ENCODE data around the gene FKBP6. TPM values are rescaled to one million over a fixed set of nuclear protein-coding genes. Genes with fewer than 3 reads are reported as not detected.
"Not testable (repeated sequence)": the region's sequence is repeated elsewhere in the genome, so short reads cannot be mapped to it uniquely, and the experiment has no call there.

The FKBP6 gene
- total and polyA plus RNA-seq, 9 of the 15 experiments (the other 6 are each of a cell fraction or from before 2014, with no cell fraction given), result not detected

DNA sequence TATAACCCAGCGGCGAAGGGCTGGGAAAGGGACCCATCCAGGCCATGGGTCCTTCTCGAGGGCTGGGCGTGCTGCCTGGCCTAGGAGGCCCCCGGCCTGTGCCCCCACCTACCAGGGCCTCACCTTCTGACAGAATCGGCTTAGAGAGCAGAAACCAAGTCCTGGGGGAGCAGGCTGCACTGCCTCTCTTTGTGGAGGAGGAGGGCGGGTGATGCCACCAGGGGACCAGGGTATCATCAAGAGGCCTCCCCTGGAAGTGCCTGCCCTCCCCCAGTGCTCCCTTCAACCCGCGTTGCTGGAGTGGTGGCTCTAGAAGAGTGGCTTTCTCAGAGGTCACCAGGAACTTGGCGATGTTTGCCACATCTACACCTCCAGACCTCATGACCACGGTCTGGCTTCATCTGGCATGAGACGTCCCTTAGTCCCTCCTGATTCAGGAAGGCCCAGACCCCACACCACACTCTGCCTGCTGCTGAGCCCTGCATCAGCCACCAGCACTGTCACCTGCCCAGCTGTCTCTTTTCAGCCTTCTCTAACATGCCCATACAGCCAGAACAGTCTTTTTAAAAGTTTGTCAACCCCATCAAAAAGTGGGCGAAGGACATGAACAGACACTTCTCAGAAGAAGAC is 31.9 kb downstream of the FKBP6 start (continued):
- TF ChIP-seq ZC3H4 (CRISPR knock-in tag; IDR thresholded peaks at IDR 0.05; ENCODE audit: borderline replicate concordance), result no peak

DNA sequence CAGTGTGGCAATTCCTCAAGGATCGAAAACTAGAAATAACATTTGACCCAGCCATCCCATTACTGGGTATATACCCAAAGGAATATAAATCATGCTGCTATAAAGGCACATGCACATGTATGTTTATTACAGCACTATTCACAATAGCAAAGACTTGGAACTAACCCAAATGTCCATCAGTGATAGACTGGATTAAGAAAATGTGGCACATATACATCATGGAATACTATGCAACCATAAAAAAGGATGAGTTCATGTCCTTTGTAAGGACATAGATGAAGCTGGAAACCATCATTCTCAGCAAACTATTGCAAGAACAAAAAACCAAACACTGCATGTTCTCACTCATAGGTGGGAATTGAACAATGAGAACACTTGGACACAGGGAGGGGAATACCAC is 32.6 kb downstream of the FKBP6 start:
- H3K27ac ChIP-seq (ENCODE audit: extremely low read depth, low read depth, low read length); H3K36me3 ChIP-seq (ENCODE audit: control insufficient read depth, insufficient read depth, low read length); H3K9me3 ChIP-seq (replicated peaks; ENCODE audit: control insufficient read depth, insufficient read depth, low read depth, low read length); FAIRE-seq; H3K79me2 ChIP-seq (ENCODE audit: control insufficient read depth, insufficient read depth, low read length); POLR2A ChIA-PET; BruUV-seq (replicated peaks); in situ Hi-C loops (cut with MboI); intact Hi-C loops (cut with micrococcal nuclease); H3K9ac ChIP-seq (ENCODE audit: insufficient read depth in 1 of 2, low read depth in 2 of 2, low read length in 2 of 2); H4K20me1 ChIP-seq (replicated peaks; ENCODE audit: control insufficient read depth, insufficient read depth, low read length); H3K9me1 ChIP-seq (ENCODE audit: control insufficient read depth, insufficient read depth, low read length); H3K4me2 ChIP-seq (ENCODE audit: insufficient read depth, low read length); H2AFZ ChIP-seq (ENCODE audit: low read depth, low read length); ATAC-seq; DNase-seq (ENCODE audit: extremely low read depth in 1 of 4, low spot score in 3 of 4); H3K4me3 ChIP-seq; CTCF ChIA-PET (ENCODE audit: low intra/inter-chr PET ratio): not testable (repeated sequence)
- Histone ChIP-seq H3K27me3 (ENCODE audit: control insufficient read depth in 2 of 2, insufficient read depth in 2 of 2, low read length in 2 of 2) (peaks cover 54 to 70% of the 10 kb centered on the region in 2 experiments), H3K4me1 (replicated peaks in 1 of 2; ENCODE audit: control insufficient read depth in 2 of 2, insufficient read depth in 2 of 2, low read length in 2 of 2) (peaks cover 0 to 24% of the 10 kb centered on the region in 2 experiments; a peak in 4 of 5 replicates)
- 4% methylated on average over 1 of the region's 1 CpG for WGBS (ENCODE audit: insufficient coverage, low coverage, missing lambda C conversion rate)
- peak; percentile 38 for TF ChIP-seq ZNF146 (CRISPR knock-in tag; IDR thresholded peaks at IDR 0.05; ENCODE audit: unreplicated experiment)
